Measurements from ENCODE around the gene PMEPA1.
A peak's percentile ranks its signal among the peaks of the same experiment; 100 is the strongest.

Gene PMEPA1

GRCh38 chr20:57652606-57653545 is 56.9 kb downstream of the PMEPA1 start:
- Histone ChIP-seq H3K23ac (ENCODE audit: low read depth, low read length, poor library complexity) (peak overlapping the region; percentile 13), H3K4me2 (ENCODE audit: insufficient read depth, low read length, poor library complexity, severe bottlenecking) (no peak overlapping the region), H3K18ac (ENCODE audit: low read length) (no peak overlapping the region), H3K36me3 (replicated peaks in 1 of 2; ENCODE audit: control insufficient read depth in 2 of 2, insufficient read depth in 2 of 2, low read length in 2 of 2) (no peaks in the 10 kb centered on the region), H3K9ac (ENCODE audit: low read depth, low read length, poor library complexity) (peak overlapping the region; percentile 65), H3K27ac (replicated peaks; ENCODE audit: low read length) (no peak overlapping the region), H2BK12ac (ENCODE audit: low read length) (no peak overlapping the region), H3K9me3 (replicated peaks in 1 of 2; ENCODE audit: control insufficient read depth in 2 of 2, insufficient read depth in 1 of 2, low read depth in 1 of 2, low read length in 2 of 2) (peaks cover 0 to 2% of the 10 kb centered on the region in 2 donors), H3K4me1 (ENCODE audit: control insufficient read depth in 2 of 2, insufficient read depth in 1 of 2, low read depth in 1 of 2, low read length in 2 of 2) (peaks cover 0 to 1% of the 10 kb centered on the region in 2 donors), H2BK5ac (ENCODE audit: low read length) (no peak overlapping the region), H4K8ac (ENCODE audit: low read depth, low read length) (no peak overlapping the region), H2BK15ac (ENCODE audit: low read length) (no peak overlapping the region), H2BK120ac (ENCODE audit: low read depth, low read length) (no peak overlapping the region), H3K4ac (ENCODE audit: low read length) (no peak overlapping the region), H3K27me3 (ENCODE audit: control insufficient read depth in 3 of 3, insufficient read depth in 3 of 3, low read depth in 1 of 3, low read length in 3 of 3) (no peaks in the 10 kb centered on the region), H2AK5ac (ENCODE audit: low read depth, low read length) (no peak overlapping the region), H4K91ac (ENCODE audit: low read depth, low read length, poor library complexity) (no peak overlapping the region), H3K79me1 (ENCODE audit: low read depth, low read length) (no peaks in the 10 kb centered on the region), H3K4me3 (ENCODE audit: low read length in 2 of 2) (no peak overlapping the region), H2AFZ (ENCODE audit: low read length) (no peak overlapping the region), H3K14ac (ENCODE audit: low read length) (no peak overlapping the region)
- no CpG with 5 or more reads among the region's 28 CpGs for WGBS, 2 donors (ENCODE audit: extremely low coverage in 2 of 2, insufficient read length in 2 of 2, insufficient replicate concordance in 1 of 2)
- no peak for DNase-seq (ENCODE audit: low spot score)

- Histone ChIP-seq H3K9me3 (replicated peaks in 1 of 2; ENCODE audit: control insufficient read depth in 2 of 2, insufficient read depth in 1 of 2, low read depth in 1 of 2, low read length in 2 of 2) (peaks cover 0 to 2% of the 10 kb centered on the region in 2 donors), H2BK15ac (ENCODE audit: low read length) (no peak overlapping the region), H3K4ac (ENCODE audit: low read length) (no peak overlapping the region), H3K27me3 (ENCODE audit: control insufficient read depth in 3 of 3, insufficient read depth in 3 of 3, low read depth in 1 of 3, low read length in 3 of 3) (no peaks in the 10 kb centered on the region), H3K4me1 (ENCODE audit: control insufficient read depth in 2 of 2, insufficient read depth in 1 of 2, low read depth in 1 of 2, low read length in 2 of 2) (peaks cover 0 to 1% of the 10 kb centered on the region in 2 donors), H2BK120ac (ENCODE audit: low read depth, low read length) (no peak overlapping the region), H2AK5ac (ENCODE audit: low read depth, low read length) (no peak overlapping the region), H3K23ac (ENCODE audit: low read depth, low read length, poor library complexity) (no peak overlapping the region), H3K36me3 (replicated peaks in 1 of 2; ENCODE audit: control insufficient read depth in 2 of 2, insufficient read depth in 2 of 2, low read length in 2 of 2) (no peaks in the 10 kb centered on the region), H3K27ac (replicated peaks; ENCODE audit: low read length) (no peak overlapping the region), H3K14ac (ENCODE audit: low read length) (no peak overlapping the region), H3K4me2 (ENCODE audit: insufficient read depth, low read length, poor library complexity, severe bottlenecking) (no peak overlapping the region), H4K91ac (ENCODE audit: low read depth, low read length, poor library complexity) (no peak overlapping the region), H3K9ac (ENCODE audit: low read depth, low read length, poor library complexity) (no peak overlapping the region), H2BK5ac (ENCODE audit: low read length) (no peak overlapping the region), H4K8ac (ENCODE audit: low read depth, low read length) (no peak overlapping the region), H2BK12ac (ENCODE audit: low read length) (no peak overlapping the region), H3K4me3 (ENCODE audit: low read length in 2 of 2) (no peak overlapping the region), H3K79me1 (ENCODE audit: low read depth, low read length) (no peaks in the 10 kb centered on the region), H2AFZ (ENCODE audit: low read length) (no peak overlapping the region), H3K18ac (ENCODE audit: low read length) (peak overlapping the region; percentile 44)
- DNase-seq (ENCODE audit: low spot score): no peak
- no CpG with 5 or more reads among the region's 50 CpGs for WGBS, 2 donors (ENCODE audit: extremely low coverage in 2 of 2, insufficient read length in 2 of 2, insufficient replicate concordance in 1 of 2)
These were observed 57.8 kb downstream of the PMEPA1 start for GRCh38 chr20:57651881-57652605.

- no peaks in the 10 kb centered on the region for H3K27me3 ChIP-seq (ENCODE audit: control insufficient read depth in 3 of 3, insufficient read depth in 3 of 3, low read depth in 1 of 3, low read length in 3 of 3)
- no peak overlapping the region for H2AK5ac ChIP-seq (ENCODE audit: low read depth, low read length)
- H3K9me3 ChIP-seq (replicated peaks in 1 of 2; ENCODE audit: control insufficient read depth in 2 of 2, insufficient read depth in 1 of 2, low read depth in 1 of 2, low read length in 2 of 2): peaks cover 0 to 2% of the 10 kb centered on the region in 2 donors
- DNase-seq (ENCODE audit: low spot score): no peak
- H3K36me3 ChIP-seq (replicated peaks in 1 of 2; ENCODE audit: control insufficient read depth in 2 of 2, insufficient read depth in 2 of 2, low read length in 2 of 2): no peaks in the 10 kb centered on the region
- no peak overlapping the region for H3K18ac ChIP-seq (ENCODE audit: low read length)
- no peak overlapping the region for H2BK120ac ChIP-seq (ENCODE audit: low read depth, low read length)
- H4K91ac ChIP-seq (ENCODE audit: low read depth, low read length, poor library complexity): no peak overlapping the region
- no peak overlapping the region for H3K9ac ChIP-seq (ENCODE audit: low read depth, low read length, poor library complexity)
- H3K14ac ChIP-seq (ENCODE audit: low read length): no peak overlapping the region
- no peaks in the 10 kb centered on the region for H3K79me1 ChIP-seq (ENCODE audit: low read depth, low read length)
- H2BK15ac ChIP-seq (ENCODE audit: low read length): no peak overlapping the region
- H3K23ac ChIP-seq (ENCODE audit: low read depth, low read length, poor library complexity): no peak overlapping the region
- H3K4ac ChIP-seq (ENCODE audit: low read length): no peak overlapping the region
- H3K4me2 ChIP-seq (ENCODE audit: insufficient read depth, low read length, poor library complexity, severe bottlenecking): no peak overlapping the region
- H2BK12ac ChIP-seq (ENCODE audit: low read length): no peak overlapping the region
- H3K4me1 ChIP-seq (ENCODE audit: control insufficient read depth in 2 of 2, insufficient read depth in 1 of 2, low read depth in 1 of 2, low read length in 2 of 2): peaks cover 0 to 1% of the 10 kb centered on the region in 2 donors
- no peak overlapping the region for H2AFZ ChIP-seq (ENCODE audit: low read length)
- H3K27ac ChIP-seq (replicated peaks; ENCODE audit: low read length): no peak overlapping the region
- no peak overlapping the region for H3K4me3 ChIP-seq (ENCODE audit: low read length in 2 of 2)
- no CpG with 5 or more reads among the region's 23 CpGs for WGBS, 2 donors (ENCODE audit: extremely low coverage in 2 of 2, insufficient read length in 2 of 2, insufficient replicate concordance in 1 of 2)
- no peak overlapping the region for H4K8ac ChIP-seq (ENCODE audit: low read depth, low read length)
- H2BK5ac ChIP-seq (ENCODE audit: low read length): no peak overlapping the region
These were observed 58.9 kb downstream of the PMEPA1 start for GRCh38 chr20:57650756-57651483.
